Activated CD4-positive, alpha-beta memory T cell treated with anti-CD3 and anti-CD28 coated beads, Interleukin-2, amount 10 ng/mL, durations not matched to agents 7 days and 5 days (primary cell): Measurements from ENCODE around the gene MAP3K14. TPM values are rescaled to one million over a fixed set of nuclear protein-coding genes. Genes with fewer than 3 reads are reported as not detected.

ENCODE experiments used
- CTCF ChIA-PET: fragments of 350-600 bp; sonication (Branson Sonifier 250); formaldehyde crosslinking; loops from one replicate; lab custom pipeline; 2021; ENCODE audit warnings: antibody characterized with exemption, inconsistent platforms; lab: Charles Lee
- POLR2A ChIA-PET: fragments of 350-600 bp; sonication (Branson Sonifier 250); formaldehyde crosslinking; loops from one replicate; lab custom pipeline; 2021; ENCODE audit warnings: antibody characterized with exemption; lab: Charles Lee
- DNase-seq: peaks from one replicate; pipeline ENCODE4 v3.0.0-alpha.2; 2020
- H3K27ac Mint-ChIP-seq: one replicate; pipeline ENCODE4 v1.8.0; 2021; ENCODE audit warnings: mild to moderate bottlenecking, mixed read lengths
- H3K27me3 Mint-ChIP-seq: one replicate; pipeline ENCODE4 v1.8.0; 2021; ENCODE audit warnings: mixed read lengths
- H3K36me3 Mint-ChIP-seq: one replicate; pipeline ENCODE4 v1.8.0; 2021; ENCODE audit warnings: low read depth, mixed read lengths
- H3K4me1 Mint-ChIP-seq: one replicate; pipeline ENCODE4 v1.8.0; 2021; ENCODE audit warnings: mixed read lengths
- H3K4me3 Mint-ChIP-seq: one replicate; pipeline ENCODE4 v1.8.0; 2021; ENCODE audit warnings: mild to moderate bottlenecking, mixed read lengths
- H3K9me3 Mint-ChIP-seq: one replicate; pipeline ENCODE4 v1.8.0; 2021; ENCODE audit warnings: mixed read lengths
- total RNA-seq, 2 experiments: library from RNA; stranded (reverse); gene quantifications; one replicate each; pipeline ENCODE4 v1.2.3, GENCODE V29; 2021

The MAP3K14 gene
- total RNA-seq, 2 experiments from 2014 or later: 28.7 to 30.6 TPM

- POLR2A ChIA-PET: interaction anchor here (0.7 to 1.8 kb wide), 2 partner anchors 19 to 24 kb away, joined by 3 to 9 read pairs; partner anchors contain the start of gene MAP3K14
- H3K27me3 Mint-ChIP-seq: no peaks in the 10 kb centered on the region
- H3K36me3 Mint-ChIP-seq: no peaks in the 10 kb centered on the region
- CTCF ChIA-PET: interaction anchor here (1.6 kb wide), 1 partner anchor 116 kb away, joined by 3 read pairs; no protein-coding TSS in a partner anchor
- DNase-seq: no peak
- H3K4me1 Mint-ChIP-seq: peaks cover 24% of the 10 kb centered on the region
- no peaks in the 10 kb centered on the region for H3K9me3 Mint-ChIP-seq
- H3K27ac Mint-ChIP-seq: no peak overlapping the region
- no peak overlapping the region for H3K4me3 Mint-ChIP-seq
Measured at GRCh38 chr17:45334701-45335677, 18.2 kb upstream of the MAP3K14 start.

- Mint-ChIP-seq H3K4me3 (no peak overlapping the region), H3K9me3 (no peaks in the 10 kb centered on the region), H3K4me1 (peaks cover 32% of the 10 kb centered on the region), H3K36me3 (no peaks in the 10 kb centered on the region), H3K27me3 (no peaks in the 10 kb centered on the region), H3K27ac (no peak overlapping the region)
- POLR2A ChIA-PET: interaction anchor here (0.7 to 1.8 kb wide), 2 partner anchors 18 to 24 kb away, joined by 3 to 9 read pairs; partner anchors contain the start of gene MAP3K14
- CTCF ChIA-PET: interaction anchor here (1.6 kb wide), 1 partner anchor 115 kb away, joined by 3 read pairs; no protein-coding TSS in a partner anchor
- no peak for DNase-seq
Measured at GRCh38 chr17:45334231-45334630, 17.4 kb upstream of the MAP3K14 start.

GRCh38 chr17:45333702-45334092 is 16.9 kb upstream of the MAP3K14 start:
- no peak overlapping the region for H3K27ac Mint-ChIP-seq
- no peaks in the 10 kb centered on the region for H3K27me3 Mint-ChIP-seq
- DNase-seq: no peak
- H3K4me1 Mint-ChIP-seq: peaks cover 32% of the 10 kb centered on the region
- H3K9me3 Mint-ChIP-seq: no peaks in the 10 kb centered on the region
- POLR2A ChIA-PET: interaction anchor here (1.8 kb wide), 1 partner anchor 17 kb away, joined by 9 read pairs; the partner anchor contains the start of gene MAP3K14
- no peaks in the 10 kb centered on the region for H3K36me3 Mint-ChIP-seq
- CTCF ChIA-PET: interaction anchor here (1.2 to 1.6 kb wide), 2 partner anchors 57 to 115 kb away, joined by 3 read pairs; no protein-coding TSS in a partner anchor
- no peak overlapping the region for H3K4me3 Mint-ChIP-seq

GRCh38 chr17:45332989-45333701 is 16.3 kb upstream of the MAP3K14 start:
- H3K4me1 Mint-ChIP-seq: peaks cover 32% of the 10 kb centered on the region
- ChIA-PET POLR2A (interaction anchor here (1.8 kb wide), 1 partner anchor 17 kb away, joined by 9 read pairs; the partner anchor contains the start of gene MAP3K14), CTCF (interaction anchor here (0.7 to 1.2 kb wide), 2 partner anchors 16 to 56 kb away, joined by 3 to 4 read pairs; partner anchors contain the start of gene MAP3K14)
- no peaks in the 10 kb centered on the region for H3K27me3 Mint-ChIP-seq
- no peak overlapping the region for H3K27ac Mint-ChIP-seq
- H3K9me3 Mint-ChIP-seq: no peaks in the 10 kb centered on the region
- no peaks in the 10 kb centered on the region for H3K36me3 Mint-ChIP-seq
- no peak for DNase-seq
- H3K4me3 Mint-ChIP-seq: no peak overlapping the region

GRCh38 chr17:45332505-45332904 is 15.7 kb upstream of the MAP3K14 start:
- Mint-ChIP-seq H3K27ac (no peak overlapping the region), H3K27me3 (peaks cover under 1% of the 10 kb centered on the region), H3K9me3 (no peaks in the 10 kb centered on the region), H3K4me3 (no peak overlapping the region), H3K4me1 (peaks cover 32% of the 10 kb centered on the region), H3K36me3 (no peaks in the 10 kb centered on the region)
- ChIA-PET CTCF (interaction anchor here (0.6 to 1.2 kb wide), 3 partner anchors 15 to 56 kb away, joined by 3 to 4 read pairs (median 4); partner anchors contain the start of gene MAP3K14), POLR2A (interaction anchor here (1.8 kb wide), 1 partner anchor 16 kb away, joined by 9 read pairs; the partner anchor contains the start of gene MAP3K14)
- DNase-seq: no peak

GRCh38 chr17:45326626-45327025 is 9.8 kb upstream of the MAP3K14 start:
- ChIA-PET CTCF (interaction anchor here (0.6 to 1.2 kb wide), 6 partner anchors 9 to 92 kb away, joined by 3 to 7 read pairs (median 3); partner anchors contain the start of gene MAP3K14), POLR2A (interaction anchor here (0.7 to 1.2 kb wide), 2 partner anchors 11 to 42 kb away, joined by 3 to 4 read pairs; no protein-coding TSS in a partner anchor)
- Mint-ChIP-seq H3K27me3 (peaks cover 3% of the 10 kb centered on the region), H3K4me1 (peaks cover 13% of the 10 kb centered on the region), H3K9me3 (no peaks in the 10 kb centered on the region), H3K27ac (no peak overlapping the region), H3K4me3 (no peak overlapping the region), H3K36me3 (no peaks in the 10 kb centered on the region)
- DNase-seq: no peak

GRCh38 chr17:45325810-45326209 is 9.0 kb upstream of the MAP3K14 start:
- POLR2A ChIA-PET: interaction anchor here (1.2 kb wide), 1 partner anchor 10 kb away, joined by 4 read pairs; no protein-coding TSS in a partner anchor
- no peak overlapping the region for H3K27ac Mint-ChIP-seq
- no peak overlapping the region for H3K4me3 Mint-ChIP-seq

GRCh38 chr17:45324336-45324735 is 7.5 kb upstream of the MAP3K14 start:
- peaks cover 3% of the 10 kb centered on the region for H3K27me3 Mint-ChIP-seq
- DNase-seq: no peak
- CTCF ChIA-PET: no interaction called here
- H3K4me3 Mint-ChIP-seq: no peak overlapping the region
- peaks cover 28% of the 10 kb centered on the region for H3K4me1 Mint-ChIP-seq
- H3K27ac Mint-ChIP-seq: no peak overlapping the region
- POLR2A ChIA-PET: interaction anchor here (0.8 kb wide), 1 partner anchor 57 kb away, joined by 3 read pairs; no protein-coding TSS in a partner anchor
- H3K9me3 Mint-ChIP-seq: no peaks in the 10 kb centered on the region
- H3K36me3 Mint-ChIP-seq: no peaks in the 10 kb centered on the region

More at GRCh38 chr17:45325810-45326209, 9.0 kb upstream of the MAP3K14 start:
- CTCF ChIA-PET: interaction anchor here (1.0 to 1.2 kb wide), 3 partner anchors 8 to 49 kb away, joined by 3 to 7 read pairs (median 3); partner anchors contain the start of gene MAP3K14
- no peak for DNase-seq
- Mint-ChIP-seq H3K4me1 (peaks cover 21% of the 10 kb centered on the region), H3K36me3 (no peaks in the 10 kb centered on the region), H3K9me3 (no peaks in the 10 kb centered on the region), H3K27me3 (peaks cover 3% of the 10 kb centered on the region)

- H3K27ac Mint-ChIP-seq: no peak overlapping the region
- H3K4me3 Mint-ChIP-seq: no peak overlapping the region
- H3K9me3 Mint-ChIP-seq: no peaks in the 10 kb centered on the region
- H3K27me3 Mint-ChIP-seq: no peaks in the 10 kb centered on the region
- CTCF ChIA-PET: no interaction called here
- peaks cover 47% of the 10 kb centered on the region for H3K4me1 Mint-ChIP-seq
- POLR2A ChIA-PET: interaction anchor here (1.2 to 8.7 kb wide), 2 partner anchors 18 to 27 kb away, joined by 3 to 135 read pairs; no protein-coding TSS in a partner anchor
- H3K36me3 Mint-ChIP-seq: no peaks in the 10 kb centered on the region
- DNase-seq: no peak
Measured at GRCh38 chr17:45322168-45322567, 5.3 kb upstream of the MAP3K14 start.

GRCh38 chr17:45320931-45321461 is 4.2 kb upstream of the MAP3K14 start:
- ChIA-PET CTCF (interaction anchor here (0.5 to 1.9 kb wide), 6 partner anchors 9 to 102 kb away, joined by 3 to 7 read pairs (median 4); no protein-coding TSS in a partner anchor), POLR2A (interaction anchor here (0.8 to 12.9 kb wide), 8 partner anchors 9 to 259 kb away, joined by 3 to 337 read pairs (median 4); partner anchors contain the start of gene FMNL1)
- DNase-seq: no peak
- no peaks in the 10 kb centered on the region for H3K9me3 Mint-ChIP-seq
- H3K27ac Mint-ChIP-seq: peak overlapping the region; percentile 3
- H3K4me3 Mint-ChIP-seq: no peak overlapping the region
- no peaks in the 10 kb centered on the region for H3K27me3 Mint-ChIP-seq
- H3K36me3 Mint-ChIP-seq: peaks cover 3% of the 10 kb centered on the region
- H3K4me1 Mint-ChIP-seq: peaks cover 47% of the 10 kb centered on the region

- POLR2A ChIA-PET: interaction anchor here (0.8 to 12.9 kb wide), 9 partner anchors 8 to 259 kb away, joined by 3 to 337 read pairs (median 4); partner anchors contain the start of gene FMNL1
- Mint-ChIP-seq H3K4me1 (peaks cover 50% of the 10 kb centered on the region), H3K27me3 (no peaks in the 10 kb centered on the region), H3K9me3 (no peaks in the 10 kb centered on the region), H3K4me3 (no peak overlapping the region), H3K27ac (peak overlapping the region; percentile 3), H3K36me3 (peaks cover 9% of the 10 kb centered on the region)
- CTCF ChIA-PET: interaction anchor here (0.5 to 1.9 kb wide), 6 partner anchors 8 to 101 kb away, joined by 3 to 7 read pairs (median 4); no protein-coding TSS in a partner anchor
- DNase-seq: no peak
Measured at GRCh38 chr17:45320349-45320930, 3.6 kb upstream of the MAP3K14 start.
